Activated CD4-positive, CD25-positive, alpha-beta regulatory T cell (primary cell): Measurements from ENCODE around the gene TMCC1.
"Not testable (repeated sequence)": the region's sequence is repeated elsewhere in the genome, so short reads cannot be mapped to it uniquely, and the experiment has no call there.

ENCODE experiments used
- DNase-seq, 4 experiments: peaks; one replicate each; lab custom pipeline; 2025; lab: John Stamatoyannopoulos, UW

Gene TMCC1

GRCh38 chr3:129773691-129774663 is 119.5 kb downstream of the TMCC1 start:
- no peak for DNase-seq

GRCh38 chr3:129770604-129771003 is 122.9 kb downstream of the TMCC1 start:
- no peak for DNase-seq

GRCh38 chr3:129769616-129770015 is 123.9 kb downstream of the TMCC1 start:
- DNase-seq = no peak

- no peak for DNase-seq
Measured at GRCh38 chr3:129768728-129769127, 124.8 kb downstream of the TMCC1 start.

- DNase-seq = no peak
Measured at GRCh38 chr3:129766135-129766534, 127.4 kb downstream of the TMCC1 start.

GRCh38 chr3:129764090-129764489 is 129.4 kb downstream of the TMCC1 start:
- DNase-seq = no peak

GRCh38 chr3:129758785-129759320 is 134.7 kb downstream of the TMCC1 start:
- no peak for DNase-seq

GRCh38 chr3:129758306-129758705 is 135.2 kb downstream of the TMCC1 start:
- no peak for DNase-seq

- DNase-seq = no peak
Measured at GRCh38 chr3:129756871-129757270, 136.6 kb downstream of the TMCC1 start.

- not testable (repeated sequence) for DNase-seq
Measured at GRCh38 chr3:129751105-129751504, 142.4 kb downstream of the TMCC1 start.

- no peak for DNase-seq
Measured at GRCh38 chr3:129749692-129750091, 143.8 kb downstream of the TMCC1 start.

GRCh38 chr3:129747992-129748391 is 145.5 kb downstream of the TMCC1 start:
- no peak for DNase-seq

GRCh38 chr3:129747136-129747535 is 146.4 kb downstream of the TMCC1 start:
- DNase-seq = no peak

GRCh38 chr3:129746629-129747028 is 146.9 kb downstream of the TMCC1 start:
- DNase-seq = no peak

GRCh38 chr3:129745253-129745652 is 148.3 kb downstream of the TMCC1 start:
- DNase-seq = no peak

GRCh38 chr3:129741794-129742193 is 151.7 kb downstream of the TMCC1 start:
- DNase-seq = no peak

- DNase-seq = no peak
Measured at GRCh38 chr3:129740090-129740489, 153.4 kb downstream of the TMCC1 start.

- DNase-seq = no peak
Measured at GRCh38 chr3:129739634-129740033, 153.9 kb downstream of the TMCC1 start.

GRCh38 chr3:129738172-129738571 is 155.3 kb downstream of the TMCC1 start:
- DNase-seq = no peak

GRCh38 chr3:129736070-129736469 is 157.4 kb downstream of the TMCC1 start:
- no peak for DNase-seq

GRCh38 chr3:129735638-129736037 is 157.9 kb downstream of the TMCC1 start:
- no peak for DNase-seq

- DNase-seq = no peak
Measured at GRCh38 chr3:129734449-129734848, 159.1 kb downstream of the TMCC1 start.

- DNase-seq = no peak
Measured at GRCh38 chr3:129732200-129732876, 161.2 kb downstream of the TMCC1 start.
